DND-41 (cell line): ENCODE results near the gene PI4K2B.

Experiments used
- CTCF ChIP-seq: IDR thresholded peaks from 2 replicates; pipeline ENCODE4 v1.5.1; 2012; ENCODE audit warnings: borderline replicate concordance, low read length, moderate library complexity, mild to moderate bottlenecking; ENCODE audit not compliant: poor library complexity, severe bottlenecking; ENCODE audit errors: extremely low read depth
- EZH2 ChIP-seq: IDR thresholded peaks from 3 replicates; pipeline ENCODE4 v1.6.1; 2012; ENCODE audit warnings: borderline replicate concordance, low read depth, mild to moderate bottlenecking, moderate library complexity, low read length, inconsistent platforms; ENCODE audit not compliant: severe bottlenecking

GRCh38 chr4:25271866-25272265 lies 38.0 kb downstream of the PI4K2B start:
- no peak for TF ChIP-seq CTCF
- TF ChIP-seq EZH2 = no peak
